A549 (cell line): ENCODE results near the gene GRM5. TPM values are rescaled to one million over a fixed set of nuclear protein-coding genes. Genes with fewer than 3 reads are reported as not detected.

Experiments
- ATAC-seq, 2 experiments: fragments of 200-7000 bp in 1 of 2; fragments of >200 bp in 1 of 2; cut with Nextera tagmentation in 1 of 2; cut with Tn5 transposase in 1 of 2; 3 replicates each; pipeline versions ENCODE4 v1.8.0 to v1.9.1; 2018 to 2020; ENCODE audit warnings: mild to moderate bottlenecking in 1 of 2, moderate library complexity in 1 of 2
- CTCF ChIA-PET: fragments of 300-600 bp; sonication (Branson Sonifier 250); formaldehyde crosslinking; extraction: SDS; loops from one replicate; lab custom pipeline; 2021; ENCODE audit warnings: antibody characterized with exemption, inconsistent platforms; lab: Yijun Ruan, JAX
- POLR2A ChIA-PET: fragments of 350-600 bp; formaldehyde crosslinking; extraction: SDS; loops from one replicate; lab custom pipeline; 2021; ENCODE audit warnings: antibody characterized with exemption, inconsistent platforms; lab: Yijun Ruan, JAX
- DNase-seq, 2 experiments: peaks; one replicate each; pipeline versions ENCODE4 v3.0.0 to v3.0.0-alpha.2; 2011 to 2016; ENCODE audit warnings: low read depth in 1 of 2, low spot score in 1 of 2
- FAIRE-seq: peaks from 2 replicates; lab custom pipeline; 2011; peaks lifted over from hg19 to GRCh38; lab: Jason Lieb, UNC
- H3K27ac ChIP-seq, 2 experiments: fragments of >200 bp; sonication (Bioruptor Twin); formaldehyde crosslinking; 3 replicates each; pipeline ENCODE4 v1.5.1; 2016 to 2017
- H3K4me1 ChIP-seq: fragments of >200 bp; sonication (Bioruptor Twin); formaldehyde crosslinking; 3 replicates; pipeline ENCODE4 v1.6.1; 2016
- H3K4me2 ChIP-seq: fragments of >200 bp; sonication (Bioruptor Twin); formaldehyde crosslinking; 3 replicates; pipeline ENCODE4 v1.6.1; 2016
- H3K4me3 ChIP-seq: fragments of >200 bp; sonication (Bioruptor Twin); formaldehyde crosslinking; 3 replicates; pipeline ENCODE4 v1.5.1; 2016
- H3K9me3 ChIP-seq: fragments of >200 bp; sonication (Bioruptor Twin); formaldehyde crosslinking; 3 replicates; pipeline ENCODE4 v1.6.1; 2016
- BHLHE40 ChIP-seq: IDR thresholded peaks from 2 replicates; pipeline ENCODE4 v1.6.1; 2012; ENCODE audit warnings: low read depth, low read length, inconsistent platforms
- CEBPB ChIP-seq, 2 experiments: fragments of >200 bp in 1 of 2; sonication (Bioruptor Twin) in 1 of 2; formaldehyde crosslinking in 1 of 2; IDR thresholded peaks; 2 replicates each; pipeline ENCODE4 v1.6.1; 2012 to 2016
- EHF ChIP-seq: fragments of 250-450 bp; sonication (Bioruptor Pico); IDR thresholded peaks from 2 replicates; pipeline ENCODE4 v1.5.0; 2020; ENCODE audit warnings: mild to moderate bottlenecking
- ESRRA ChIP-seq: fragments of 150-350 bp; IDR thresholded peaks from 2 replicates; pipeline ENCODE4 v1.6.1; 2014; ENCODE audit warnings: mild to moderate bottlenecking, low read length, borderline replicate concordance
- HEYL ChIP-seq: fragments of 250-450 bp; sonication (Bioruptor Pico); IDR thresholded peaks from 2 replicates; pipeline ENCODE4 v1.8.0; 2021; ENCODE audit warnings: mild to moderate bottlenecking, moderate library complexity
- HOXA7 ChIP-seq: fragments of 250-450 bp; sonication (Bioruptor Pico); IDR thresholded peaks from 2 replicates; pipeline ENCODE4 v1.5.0; 2020; ENCODE audit warnings: mild to moderate bottlenecking, moderate library complexity
- JUNB ChIP-seq: fragments of >200 bp; sonication (Bioruptor Twin); formaldehyde crosslinking; IDR thresholded peaks from 2 replicates; pipeline ENCODE4 v1.6.1; 2016
- KDM5A ChIP-seq: fragments of 200-600 bp; sonication (generic); IDR thresholded peaks from 2 replicates; pipeline ENCODE4 v1.6.1; 2016; ENCODE audit warnings: antibody characterized with exemption, mild to moderate bottlenecking
- NFE2L2 ChIP-seq: fragments of 150-350 bp; conservative IDR thresholded peaks from 2 replicates; pipeline ENCODE4 v1.6.1; 2014; ENCODE audit warnings: low read length
- PHF8 ChIP-seq: fragments of 200-600 bp; sonication (generic); IDR thresholded peaks from 2 replicates; pipeline ENCODE4 v1.6.1; 2016; ENCODE audit warnings: low read depth, mild to moderate bottlenecking, antibody characterized with exemption, moderate library complexity, borderline replicate concordance
- POLR2A ChIP-seq: IDR thresholded peaks from 2 replicates; pipeline ENCODE4 v1.6.1; 2012; ENCODE audit warnings: mild to moderate bottlenecking, low read length
- POLR2AphosphoS2 ChIP-seq: conservative IDR thresholded peaks from 2 replicates; pipeline ENCODE4 v1.6.1; 2012; ENCODE audit warnings: low read length, improper control_type of control experiment, inconsistent platforms
- SMC3 ChIP-seq: fragments of >200 bp; sonication (Bioruptor Twin); formaldehyde crosslinking; IDR thresholded peaks from 3 replicates; pipeline ENCODE4 v1.6.1; 2018; ENCODE audit warnings: inconsistent platforms
- ZC3H11A ChIP-seq: fragments of 450-650 bp; IDR thresholded peaks from 2 replicates; pipeline ENCODE4 v1.6.1; 2014; ENCODE audit warnings: antibody characterized with exemption, mild to moderate bottlenecking
- ZSCAN20 ChIP-seq: fragments of 250-450 bp; sonication (Bioruptor Pico); IDR thresholded peaks from 2 replicates; pipeline ENCODE4 v1.8.0; 2022; ENCODE audit warnings: mild to moderate bottlenecking, moderate library complexity
- WGBS: methylation state at CpG from one replicate; pipeline ENCODE4 v1.1.6; 2017; ENCODE audit errors: missing lambda C conversion rate; 5-methylcytosine and 5-hydroxymethylcytosine counted together
- polyA plus RNA-seq, 4 experiments: library from polyadenylated mRNA; depleted of rRNA in 3 of 4; stranded (reverse); fragments of >200 nt; fragmentation: RNase III in 1 of 4; extraction: RNeasy Plus Mini Kit Qiagen cat#74134 plus additional on column Dnase treatment in 1 of 4; gene quantifications; 2 replicates in 3 of 4; 3 replicates in 1 of 4; pipeline ENCODE4 v1.2.3, GENCODE V29; 2011 to 2017
- TF ChIP-seq, protein P1 (sequence below): fragments of 200-600 bp; sonication (generic); IDR thresholded peaks from 2 replicates; pipeline ENCODE4 v1.6.1; 2016; ENCODE audit warnings: antibody characterized with exemption, mild to moderate bottlenecking, moderate library complexity
- TF ChIP-seq, protein P2 (sequence below): fragments of 250-450 bp; sonication (Bioruptor Pico); IDR thresholded peaks from 2 replicates; pipeline ENCODE4 v1.5.0; 2021; ENCODE audit warnings: mild to moderate bottlenecking, moderate library complexity, borderline replicate concordance
- TF ChIP-seq, protein P3 (sequence below): fragments of 450-650 bp; IDR thresholded peaks from 2 replicates; pipeline ENCODE4 v1.6.1; 2014; ENCODE audit warnings: antibody characterized with exemption
- TF ChIP-seq, protein P4 (sequence below): IDR thresholded peaks from 2 replicates; pipeline ENCODE4 v1.6.1; 2012
- TF ChIP-seq, protein P5 (sequence below): IDR thresholded peaks from 2 replicates; pipeline ENCODE4 v1.6.1; 2012; ENCODE audit warnings: low read depth, borderline replicate concordance
- TF ChIP-seq, protein P6 (sequence below): fragments of 150-350 bp; IDR thresholded peaks from 2 replicates; pipeline ENCODE4 v1.6.1; 2014; ENCODE audit warnings: low read depth, mild to moderate bottlenecking, low read length
- TF ChIP-seq, protein P7 (sequence below): fragments of >200 bp; sonication (Bioruptor Twin); formaldehyde crosslinking; IDR thresholded peaks from 3 replicates; pipeline ENCODE4 v1.6.1; 2016

Gene GRM5
- polyA plus RNA-seq, 2 of the 4 experiments (the other 2 are of a cell fraction) = 0.01 TPM; not detected in 1

DNA sequence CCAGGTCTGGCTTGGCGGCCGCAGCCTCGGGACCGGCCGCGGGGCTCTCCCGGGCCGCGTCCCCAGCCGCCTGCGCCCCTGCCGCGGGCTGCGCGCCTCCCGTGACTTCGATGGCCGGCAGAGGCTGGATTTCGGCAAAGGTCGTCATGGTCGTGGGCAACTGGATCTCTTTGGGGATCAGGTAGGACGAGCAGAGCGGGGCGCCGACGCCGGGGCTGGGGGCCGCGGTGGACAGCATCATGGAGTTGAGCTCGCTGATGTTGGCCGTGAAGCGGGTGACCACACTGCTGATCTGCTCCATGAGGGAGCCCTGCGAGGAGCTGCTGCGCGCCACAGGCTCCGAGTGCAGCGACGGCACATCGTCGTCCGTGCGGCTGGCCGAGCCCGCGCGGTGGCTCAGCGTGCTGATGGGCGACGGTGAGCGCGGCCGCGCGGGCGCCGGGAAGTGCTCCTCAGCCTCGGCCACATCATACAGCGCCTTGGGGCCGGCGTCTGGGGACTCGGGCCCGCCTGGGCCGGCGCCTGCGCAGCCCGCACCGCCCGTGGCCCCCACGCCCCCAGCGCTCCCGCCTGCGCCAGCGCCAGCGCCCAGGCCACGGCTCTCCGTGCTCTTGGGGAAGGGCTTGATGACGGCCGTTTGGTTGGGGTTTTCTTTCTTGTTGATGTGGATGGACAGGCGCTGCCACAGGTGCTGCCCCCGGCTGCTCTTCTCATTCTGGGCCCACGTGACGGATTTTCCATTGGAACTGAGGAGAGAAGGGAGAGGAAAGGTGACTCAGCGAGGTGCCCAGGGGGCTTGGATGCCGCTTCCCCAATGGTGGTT lies 556.8 kb downstream of the GRM5 start:
- WGBS = 46% methylated on average over 31 of the region's 84 CpGs
- DNase-seq = peak in 1 of 2 experiments; percentile 10
- Histone ChIP-seq H3K27ac (peak overlapping the region; percentile 21 to 55; a peak in 4 of 6 replicates), H3K4me1 (peaks cover 10% of the 10 kb centered on the region; the same call in 1 of the 3 replicates), H3K4me3 (peak overlapping the region; percentile 42), H3K9me3 (no peaks in the 10 kb centered on the region), H3K4me2 (peak overlapping the region; percentile 76)
- peak; percentile 83 to 84 for ATAC-seq
- TF ChIP-seq, protein P1, sequence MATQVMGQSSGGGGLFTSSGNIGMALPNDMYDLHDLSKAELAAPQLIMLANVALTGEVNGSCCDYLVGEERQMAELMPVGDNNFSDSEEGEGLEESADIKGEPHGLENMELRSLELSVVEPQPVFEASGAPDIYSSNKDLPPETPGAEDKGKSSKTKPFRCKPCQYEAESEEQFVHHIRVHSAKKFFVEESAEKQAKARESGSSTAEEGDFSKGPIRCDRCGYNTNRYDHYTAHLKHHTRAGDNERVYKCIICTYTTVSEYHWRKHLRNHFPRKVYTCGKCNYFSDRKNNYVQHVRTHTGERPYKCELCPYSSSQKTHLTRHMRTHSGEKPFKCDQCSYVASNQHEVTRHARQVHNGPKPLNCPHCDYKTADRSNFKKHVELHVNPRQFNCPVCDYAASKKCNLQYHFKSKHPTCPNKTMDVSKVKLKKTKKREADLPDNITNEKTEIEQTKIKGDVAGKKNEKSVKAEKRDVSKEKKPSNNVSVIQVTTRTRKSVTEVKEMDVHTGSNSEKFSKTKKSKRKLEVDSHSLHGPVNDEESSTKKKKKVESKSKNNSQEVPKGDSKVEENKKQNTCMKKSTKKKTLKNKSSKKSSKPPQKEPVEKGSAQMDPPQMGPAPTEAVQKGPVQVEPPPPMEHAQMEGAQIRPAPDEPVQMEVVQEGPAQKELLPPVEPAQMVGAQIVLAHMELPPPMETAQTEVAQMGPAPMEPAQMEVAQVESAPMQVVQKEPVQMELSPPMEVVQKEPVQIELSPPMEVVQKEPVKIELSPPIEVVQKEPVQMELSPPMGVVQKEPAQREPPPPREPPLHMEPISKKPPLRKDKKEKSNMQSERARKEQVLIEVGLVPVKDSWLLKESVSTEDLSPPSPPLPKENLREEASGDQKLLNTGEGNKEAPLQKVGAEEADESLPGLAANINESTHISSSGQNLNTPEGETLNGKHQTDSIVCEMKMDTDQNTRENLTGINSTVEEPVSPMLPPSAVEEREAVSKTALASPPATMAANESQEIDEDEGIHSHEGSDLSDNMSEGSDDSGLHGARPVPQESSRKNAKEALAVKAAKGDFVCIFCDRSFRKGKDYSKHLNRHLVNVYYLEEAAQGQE = no peak
- TF ChIP-seq, protein P2, sequence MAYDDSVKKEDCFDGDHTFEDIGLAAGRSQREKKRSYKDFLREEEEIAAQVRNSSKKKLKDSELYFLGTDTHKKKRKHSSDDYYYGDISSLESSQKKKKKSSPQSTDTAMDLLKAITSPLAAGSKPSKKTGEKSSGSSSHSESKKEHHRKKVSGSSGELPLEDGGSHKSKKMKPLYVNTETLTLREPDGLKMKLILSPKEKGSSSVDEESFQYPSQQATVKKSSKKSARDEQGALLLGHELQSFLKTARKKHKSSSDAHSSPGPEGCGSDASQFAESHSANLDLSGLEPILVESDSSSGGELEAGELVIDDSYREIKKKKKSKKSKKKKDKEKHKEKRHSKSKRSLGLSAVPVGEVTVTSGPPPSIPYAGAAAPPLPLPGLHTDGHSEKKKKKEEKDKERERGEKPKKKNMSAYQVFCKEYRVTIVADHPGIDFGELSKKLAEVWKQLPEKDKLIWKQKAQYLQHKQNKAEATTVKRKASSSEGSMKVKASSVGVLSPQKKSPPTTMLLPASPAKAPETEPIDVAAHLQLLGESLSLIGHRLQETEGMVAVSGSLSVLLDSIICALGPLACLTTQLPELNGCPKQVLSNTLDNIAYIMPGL (CRISPR knock-in tag) = no peak
- TF ChIP-seq ZC3H11A (no peak), PHF8 (no peak), CEBPB (IDR thresholded peaks at IDR 0.05) (no peak), ZSCAN20 (CRISPR knock-in tag) (no peak), NFE2L2 (no peak), SMC3 (no peak), BHLHE40 (no peak), POLR2AphosphoS2 (no peak), KDM5A (no peak)
- TF ChIP-seq, protein P3, sequence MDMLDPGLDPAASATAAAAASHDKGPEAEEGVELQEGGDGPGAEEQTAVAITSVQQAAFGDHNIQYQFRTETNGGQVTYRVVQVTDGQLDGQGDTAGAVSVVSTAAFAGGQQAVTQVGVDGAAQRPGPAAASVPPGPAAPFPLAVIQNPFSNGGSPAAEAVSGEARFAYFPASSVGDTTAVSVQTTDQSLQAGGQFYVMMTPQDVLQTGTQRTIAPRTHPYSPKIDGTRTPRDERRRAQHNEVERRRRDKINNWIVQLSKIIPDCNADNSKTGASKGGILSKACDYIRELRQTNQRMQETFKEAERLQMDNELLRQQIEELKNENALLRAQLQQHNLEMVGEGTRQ = no peak
- TF ChIP-seq, protein P4, sequence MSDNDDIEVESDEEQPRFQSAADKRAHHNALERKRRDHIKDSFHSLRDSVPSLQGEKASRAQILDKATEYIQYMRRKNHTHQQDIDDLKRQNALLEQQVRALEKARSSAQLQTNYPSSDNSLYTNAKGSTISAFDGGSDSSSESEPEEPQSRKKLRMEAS = peak; percentile 49
- TF ChIP-seq, protein P5, sequence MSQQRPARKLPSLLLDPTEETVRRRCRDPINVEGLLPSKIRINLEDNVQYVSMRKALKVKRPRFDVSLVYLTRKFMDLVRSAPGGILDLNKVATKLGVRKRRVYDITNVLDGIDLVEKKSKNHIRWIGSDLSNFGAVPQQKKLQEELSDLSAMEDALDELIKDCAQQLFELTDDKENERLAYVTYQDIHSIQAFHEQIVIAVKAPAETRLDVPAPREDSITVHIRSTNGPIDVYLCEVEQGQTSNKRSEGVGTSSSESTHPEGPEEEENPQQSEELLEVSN = peak; percentile 74
- TF ChIP-seq, protein P6, sequence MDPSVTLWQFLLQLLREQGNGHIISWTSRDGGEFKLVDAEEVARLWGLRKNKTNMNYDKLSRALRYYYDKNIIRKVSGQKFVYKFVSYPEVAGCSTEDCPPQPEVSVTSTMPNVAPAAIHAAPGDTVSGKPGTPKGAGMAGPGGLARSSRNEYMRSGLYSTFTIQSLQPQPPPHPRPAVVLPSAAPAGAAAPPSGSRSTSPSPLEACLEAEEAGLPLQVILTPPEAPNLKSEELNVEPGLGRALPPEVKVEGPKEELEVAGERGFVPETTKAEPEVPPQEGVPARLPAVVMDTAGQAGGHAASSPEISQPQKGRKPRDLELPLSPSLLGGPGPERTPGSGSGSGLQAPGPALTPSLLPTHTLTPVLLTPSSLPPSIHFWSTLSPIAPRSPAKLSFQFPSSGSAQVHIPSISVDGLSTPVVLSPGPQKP = no peak
- POLR2A ChIA-PET = no interaction called here
- CTCF ChIA-PET = interaction anchor here (0.7 kb wide), 1 partner anchor 58 kb away, joined by 3 read pairs; no protein-coding TSS in a partner anchor
- no peak for FAIRE-seq

DNA sequence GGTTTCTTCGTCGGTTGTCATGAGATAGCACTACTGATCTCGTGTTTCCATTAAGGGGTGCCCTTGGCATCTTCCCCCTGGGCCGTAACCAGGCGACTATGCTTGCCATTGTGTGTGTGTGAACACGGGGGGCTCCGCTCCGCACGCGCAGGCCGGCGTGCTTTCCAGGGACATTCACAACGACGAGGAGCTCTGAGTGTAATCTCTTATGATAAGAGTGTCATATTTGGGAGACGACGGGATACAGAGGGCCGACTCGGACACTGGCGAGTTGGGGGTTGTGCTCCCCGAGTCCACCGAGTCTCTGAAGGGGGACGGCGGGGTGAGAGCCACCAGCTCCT lies 557.4 kb downstream of the GRM5 start:
- peaks cover 10% of the 10 kb centered on the region; the same call in 1 of the 3 replicates for H3K4me1 ChIP-seq
- ChIA-PET POLR2A (no interaction called here), CTCF (interaction anchor here (0.7 kb wide), 1 partner anchor 59 kb away, joined by 3 read pairs; no protein-coding TSS in a partner anchor)
- peak overlapping the region in 1 of 2 experiments; percentile 55; a peak in 3 of 6 replicates for H3K27ac ChIP-seq
- WGBS = 75% methylated on average over 21 of the region's 23 CpGs
- peak overlapping the region; percentile 76 for H3K4me2 ChIP-seq
- H3K4me3 ChIP-seq = peak overlapping the region; percentile 42
- FAIRE-seq = no peak
- no peak for ATAC-seq
- DNase-seq = no peak
- no peaks in the 10 kb centered on the region for H3K9me3 ChIP-seq
- TF ChIP-seq JUNB (no peak), HEYL (CRISPR knock-in tag) (no peak), ESRRA (no peak), POLR2A (no peak), EHF (CRISPR knock-in tag) (no peak), HOXA7 (no peak), NFE2L2 (no peak)
- TF ChIP-seq, protein P7, sequence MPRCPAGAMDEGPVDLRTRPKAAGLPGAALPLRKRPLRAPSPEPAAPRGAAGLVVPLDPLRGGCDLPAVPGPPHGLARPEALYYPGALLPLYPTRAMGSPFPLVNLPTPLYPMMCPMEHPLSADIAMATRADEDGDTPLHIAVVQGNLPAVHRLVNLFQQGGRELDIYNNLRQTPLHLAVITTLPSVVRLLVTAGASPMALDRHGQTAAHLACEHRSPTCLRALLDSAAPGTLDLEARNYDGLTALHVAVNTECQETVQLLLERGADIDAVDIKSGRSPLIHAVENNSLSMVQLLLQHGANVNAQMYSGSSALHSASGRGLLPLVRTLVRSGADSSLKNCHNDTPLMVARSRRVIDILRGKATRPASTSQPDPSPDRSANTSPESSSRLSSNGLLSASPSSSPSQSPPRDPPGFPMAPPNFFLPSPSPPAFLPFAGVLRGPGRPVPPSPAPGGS = no peak
- TF ChIP-seq, protein P1 = no peak
